Measurements from ENCODE around the gene ARHGEF38. TPM values are rescaled to one million over a fixed set of nuclear protein-coding genes. Genes with fewer than 3 reads are reported as not detected.

ARHGEF38 gene
- total RNA-seq, 1 donor from 2014 or later, result not detected

GRCh38 chr4:105569866-105570236 is 17.4 kb downstream of the ARHGEF38 start:
- Histone ChIP-seq H3K27me3 (no peaks in the 10 kb centered on the region), H3K9me3 (no peaks in the 10 kb centered on the region), H3K4me1 (no peaks in the 10 kb centered on the region), H3K36me3 (no peaks in the 10 kb centered on the region), H3K27ac (no peak overlapping the region), H3K4me3 (no peak overlapping the region)
- TF ChIP-seq CTCF (IDR thresholded peaks at IDR 0.05), result no peak
- no peak for DNase-seq (ENCODE audit: low spot score in 2 of 2)
- intact Hi-C loops (cut with DNase I), result no loop called here

DNA sequence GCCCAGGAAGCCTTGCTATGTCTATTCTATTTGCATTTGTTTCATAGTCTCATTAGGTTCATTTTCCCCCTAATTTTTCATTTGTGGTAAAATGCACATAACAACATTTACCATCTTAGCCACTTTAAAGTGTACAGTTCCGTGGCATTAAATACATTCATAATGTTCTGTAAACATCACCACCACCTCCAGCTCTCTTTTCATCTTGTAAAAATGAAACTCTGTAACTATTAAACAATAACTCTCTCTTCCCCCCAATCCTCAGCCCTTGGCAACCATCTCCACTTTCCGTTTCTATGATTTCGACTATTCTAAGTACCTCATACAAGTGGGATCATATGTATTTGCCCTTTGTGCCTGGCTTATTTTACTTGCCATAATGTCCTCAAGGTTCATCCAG is 19.9 kb downstream of the ARHGEF38 start:
- no peak for TF ChIP-seq CTCF (IDR thresholded peaks at IDR 0.05)
- no peak overlapping the region for H3K27ac ChIP-seq
- H3K27me3 ChIP-seq, result no peaks in the 10 kb centered on the region
- no peaks in the 10 kb centered on the region for H3K4me1 ChIP-seq
- DNase-seq (ENCODE audit: low spot score in 2 of 2), result no peak
- intact Hi-C loops (cut with DNase I), result no loop called here
- H3K4me3 ChIP-seq, result no peak overlapping the region
- no peaks in the 10 kb centered on the region for H3K9me3 ChIP-seq
- no peaks in the 10 kb centered on the region for H3K36me3 ChIP-seq

GRCh38 chr4:105586638-105587328 is 34.4 kb downstream of the ARHGEF38 start:
- no peak overlapping the region for H3K27ac ChIP-seq
- no peak overlapping the region for H3K4me3 ChIP-seq
- no peaks in the 10 kb centered on the region for H3K4me1 ChIP-seq
- no peaks in the 10 kb centered on the region for H3K36me3 ChIP-seq
- intact Hi-C loops (cut with DNase I), result no loop called here
- H3K9me3 ChIP-seq, result no peaks in the 10 kb centered on the region
- DNase-seq (ENCODE audit: low spot score in 2 of 2), result no peak
- no peak for TF ChIP-seq CTCF (IDR thresholded peaks at IDR 0.05)
- no peaks in the 10 kb centered on the region for H3K27me3 ChIP-seq

- intact Hi-C loops (cut with DNase I), result no loop called here
- Histone ChIP-seq H3K27me3 (no peaks in the 10 kb centered on the region), H3K9me3 (no peaks in the 10 kb centered on the region), H3K4me3 (no peak overlapping the region), H3K27ac (no peak overlapping the region), H3K36me3 (no peaks in the 10 kb centered on the region), H3K4me1 (no peaks in the 10 kb centered on the region)
- no peak for DNase-seq (ENCODE audit: low spot score in 2 of 2)
- no peak for TF ChIP-seq CTCF (IDR thresholded peaks at IDR 0.05)
Measured at GRCh38 chr4:105587841-105588240, 35.4 kb downstream of the ARHGEF38 start.

- DNase-seq (ENCODE audit: low spot score in 2 of 2), result no peak
- Histone ChIP-seq H3K9me3 (no peaks in the 10 kb centered on the region), H3K27me3 (no peaks in the 10 kb centered on the region), H3K36me3 (no peaks in the 10 kb centered on the region), H3K4me3 (no peak overlapping the region), H3K4me1 (no peaks in the 10 kb centered on the region), H3K27ac (no peak overlapping the region)
- no peak for TF ChIP-seq CTCF (IDR thresholded peaks at IDR 0.05)
- intact Hi-C loops (cut with DNase I), result no loop called here
Measured at GRCh38 chr4:105588252-105588651, 35.8 kb downstream of the ARHGEF38 start.

- Histone ChIP-seq H3K27ac (no peak overlapping the region), H3K36me3 (no peaks in the 10 kb centered on the region), H3K27me3 (no peaks in the 10 kb centered on the region), H3K4me1 (no peaks in the 10 kb centered on the region), H3K9me3 (no peaks in the 10 kb centered on the region), H3K4me3 (no peak overlapping the region)
- no peak for TF ChIP-seq CTCF (IDR thresholded peaks at IDR 0.05)
- intact Hi-C loops (cut with DNase I), result no loop called here
- DNase-seq (ENCODE audit: low spot score in 2 of 2), result no peak
Measured at GRCh38 chr4:105591573-105591972, 39.2 kb downstream of the ARHGEF38 start.

Measured in ascending aorta (tissue), 2 donors.